HEK293 (cell line): ENCODE data around the gene ENKUR.

Experiments used
- YY1 ChIP-seq: fragments of 450-650 bp; formaldehyde crosslinking; IDR thresholded peaks from 2 replicates; pipeline ENCODE4 v1.5.1; 2018; ENCODE audit warnings: missing biosample characterization, missing genetic modification characterization
- ZNF707 ChIP-seq: fragments of 450-650 bp; formaldehyde crosslinking; IDR thresholded peaks from 2 replicates; pipeline ENCODE4 v1.5.1; 2016; ENCODE audit warnings: missing biosample characterization, missing genetic modification characterization

GRCh38 chr10:24944512-24945255 lies 71.3 kb downstream of the ENKUR start:
- TF ChIP-seq YY1 (tag by site-specific recombination) (no peak), ZNF707 (tag by site-specific recombination) (no peak)
